UCSD-AML1 (cell line): ENCODE measurements around the gene GPC1.

Experiments
- DNase-seq: peaks from one replicate; lab custom pipeline; 2025; ENCODE audit not compliant: unreplicated experiment; lab: John Stamatoyannopoulos, UW

Gene GPC1

DNA sequence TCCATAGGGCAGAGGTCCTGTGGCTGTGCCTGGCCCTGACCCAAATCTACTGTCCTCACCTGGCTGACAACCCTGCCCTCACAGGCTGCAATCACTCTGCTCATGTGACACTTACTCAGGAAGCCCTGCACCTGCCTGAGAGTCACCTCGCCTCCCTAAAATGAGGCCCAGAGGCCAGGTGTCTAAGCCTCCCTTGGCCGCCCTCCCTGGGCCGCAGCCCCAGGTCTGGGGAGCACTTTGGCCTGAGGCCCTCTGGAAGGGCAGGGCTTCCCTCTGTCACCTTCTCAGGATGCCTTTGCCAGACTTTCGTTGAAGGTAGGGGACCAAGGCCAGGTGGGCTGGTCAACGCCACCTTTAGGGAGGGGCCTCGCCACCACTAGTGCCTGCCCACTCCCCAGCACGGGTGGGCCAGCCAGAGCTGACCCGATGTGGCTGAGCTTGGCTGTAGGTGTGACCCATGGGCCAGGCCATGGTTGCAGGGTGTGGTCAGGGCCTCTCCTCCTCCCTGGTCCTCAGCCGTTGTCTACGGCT lies 6.1 kb upstream of the GPC1 start:
- no peak for DNase-seq

DNA sequence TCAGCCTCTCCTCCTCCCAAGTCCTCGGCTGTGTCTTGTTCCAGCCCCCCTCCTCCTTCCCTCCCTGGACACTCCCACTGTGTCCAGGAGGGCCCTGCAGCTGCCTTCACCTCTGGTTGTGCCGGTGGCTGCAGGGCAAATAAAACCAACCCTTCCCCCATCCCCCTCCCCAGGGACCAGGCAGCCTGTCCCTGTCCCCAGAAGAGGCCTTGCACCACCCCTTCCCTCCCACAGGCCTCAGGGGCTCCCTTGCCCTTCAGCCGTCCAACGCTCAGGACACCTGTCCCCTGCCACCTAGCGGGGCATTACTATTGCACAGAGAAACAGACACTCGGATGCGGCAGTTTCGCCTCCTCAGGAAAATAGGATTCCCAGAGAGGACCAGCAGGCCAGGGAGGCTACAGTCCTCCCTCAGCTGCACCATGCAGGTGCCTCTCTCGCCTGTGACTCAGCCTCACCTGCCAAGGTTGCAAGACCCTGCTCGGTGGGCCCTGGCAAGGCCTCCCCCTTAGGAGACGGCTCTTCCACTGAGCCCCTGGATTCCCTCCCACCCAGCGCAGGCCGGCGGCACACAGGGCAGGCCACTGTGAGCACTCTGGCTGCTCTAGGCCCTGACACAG lies 5.5 kb upstream of the GPC1 start:
- no peak for DNase-seq

DNA sequence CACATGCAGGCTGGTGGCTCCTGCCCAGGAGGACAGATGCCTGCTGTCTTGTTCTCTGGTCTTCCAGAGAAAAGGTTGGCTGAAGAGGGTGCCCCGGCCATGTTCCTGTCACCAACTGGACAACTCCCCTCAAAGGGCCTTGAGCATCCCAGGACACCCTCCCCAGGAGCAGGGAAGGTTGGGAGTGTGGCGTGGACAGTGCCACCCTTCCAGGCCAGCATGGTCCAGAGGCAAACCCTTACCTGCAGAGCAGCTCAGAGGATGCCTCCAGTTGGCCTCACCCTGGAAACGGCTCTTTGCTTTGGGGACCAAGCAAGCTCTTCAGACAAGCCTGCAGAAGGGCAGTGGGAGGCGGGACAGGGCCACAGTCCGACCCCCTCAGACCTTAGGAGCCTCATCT lies 4.9 kb upstream of the GPC1 start:
- DNase-seq, result no peak

DNA sequence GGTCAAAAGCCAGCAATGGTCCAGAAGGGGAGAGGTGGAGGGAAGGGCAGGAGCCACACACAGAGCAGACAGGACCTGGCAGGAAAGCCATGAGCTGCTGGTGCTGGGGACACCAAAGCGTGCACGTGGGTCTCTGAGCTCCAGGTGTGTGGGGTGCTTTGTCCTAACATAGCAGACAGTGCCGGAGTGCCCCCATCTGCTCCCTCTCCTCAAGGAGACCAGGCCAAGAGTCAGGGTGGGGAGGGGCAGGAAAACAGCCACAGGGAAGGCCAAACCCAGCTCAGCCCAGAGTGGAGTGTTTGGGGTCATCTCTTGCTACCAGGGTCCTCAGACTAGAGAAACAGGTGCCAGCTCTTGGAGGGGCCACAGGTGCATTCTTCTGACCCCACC lies 4.2 kb upstream of the GPC1 start:
- DNase-seq, result no peak

DNA sequence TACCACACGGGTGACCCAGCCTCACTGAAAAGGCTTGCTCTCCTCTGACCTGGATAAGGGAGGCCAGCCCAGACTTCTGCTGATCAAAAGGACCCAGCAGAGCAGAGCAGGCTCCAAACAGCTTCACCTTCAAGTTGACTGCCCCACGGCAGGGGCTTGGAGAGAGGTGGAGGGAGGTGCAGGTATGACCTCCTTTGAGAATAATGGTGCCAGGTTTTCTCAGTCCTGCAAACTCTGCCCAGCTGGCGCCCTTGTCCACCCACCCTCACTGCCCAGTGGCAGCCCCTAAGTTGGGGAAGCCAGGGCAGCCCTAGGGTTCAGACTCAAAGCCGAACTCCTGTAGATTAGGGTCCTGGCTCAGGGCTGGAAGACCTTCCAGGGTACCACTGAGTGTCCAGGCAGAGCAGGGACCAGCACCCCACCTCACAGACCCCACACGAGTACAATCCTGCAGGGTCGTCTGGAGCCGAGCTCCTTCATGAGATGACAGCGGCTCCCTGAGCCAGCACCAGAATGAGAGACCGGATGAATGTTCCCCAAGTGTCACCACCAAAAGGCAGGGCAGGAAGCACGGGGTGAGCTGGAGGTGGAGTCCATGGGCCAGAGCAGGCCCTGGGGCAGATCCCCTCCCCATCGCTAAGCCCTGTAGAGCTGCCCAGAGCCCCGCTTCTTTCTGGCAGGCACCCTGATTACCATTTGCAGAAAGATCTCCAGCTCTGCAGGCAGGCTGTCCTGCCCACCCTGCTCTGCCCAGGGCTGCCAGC lies 3.6 kb upstream of the GPC1 start:
- DNase-seq, result no peak

DNA sequence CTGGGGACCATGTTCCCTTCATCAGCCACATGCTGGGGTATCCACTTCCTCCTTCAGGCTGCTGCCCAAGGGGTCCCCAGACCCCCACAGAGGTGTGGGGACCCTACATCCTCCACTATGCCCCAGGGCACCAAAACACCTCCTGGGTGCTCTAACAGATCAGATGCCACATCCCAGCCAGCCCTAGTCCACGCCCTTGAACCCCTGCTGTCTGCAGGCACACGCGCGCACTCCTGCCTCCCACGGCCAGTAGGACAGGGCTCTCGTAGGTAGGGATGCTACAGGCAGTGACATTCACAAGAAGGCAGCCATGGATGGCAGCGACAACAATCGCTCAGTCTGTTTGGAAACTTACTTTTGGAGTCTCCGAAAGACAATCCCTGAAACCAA lies 3.0 kb upstream of the GPC1 start:
- no peak for DNase-seq

DNA sequence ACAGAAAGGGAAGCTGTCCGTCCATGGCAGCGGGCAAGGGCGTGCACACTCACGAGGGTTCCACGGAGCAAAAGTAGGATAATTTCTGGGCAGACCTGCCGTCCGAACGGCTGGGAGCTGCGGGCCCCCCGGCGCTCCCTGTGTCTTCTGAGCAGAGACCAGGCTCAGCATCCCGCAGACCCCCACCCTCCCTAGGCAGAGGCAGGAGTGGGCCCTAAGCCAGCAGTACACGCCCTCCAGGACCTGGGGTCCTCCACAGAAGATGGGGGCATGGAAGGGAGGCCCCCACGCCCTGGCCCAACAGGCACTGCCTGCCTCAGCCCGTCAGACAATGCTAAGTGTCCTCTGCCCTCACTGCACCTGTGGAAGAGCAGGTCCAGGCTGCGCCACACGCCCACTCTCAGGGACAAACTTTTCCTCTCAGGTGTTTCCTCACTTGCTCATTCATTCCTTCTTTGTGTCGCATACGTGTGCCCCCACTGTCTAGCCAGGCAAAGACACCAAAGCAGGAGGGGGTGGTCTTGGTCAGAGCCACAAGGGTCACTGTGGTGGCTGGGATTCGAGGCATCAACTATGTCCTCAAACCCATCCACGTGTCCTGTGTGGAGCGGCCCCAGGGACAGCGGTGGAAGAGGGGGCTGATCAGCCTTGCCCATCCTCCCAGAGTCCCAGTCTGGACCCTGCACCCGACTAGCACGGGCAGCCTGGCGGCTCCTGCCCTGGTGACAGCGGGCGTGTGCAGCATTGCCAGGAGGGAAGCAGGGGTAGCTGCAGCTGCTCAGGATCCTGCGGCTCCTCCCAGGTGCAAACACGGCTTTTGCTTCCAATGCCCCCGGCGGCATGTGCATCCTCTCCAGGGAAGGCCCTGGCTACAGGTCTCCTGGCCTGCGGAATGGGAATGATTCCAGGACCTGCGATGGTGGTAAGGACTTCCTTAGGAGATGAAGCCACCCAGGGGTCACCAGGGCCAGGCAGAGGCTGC lies 2.4 kb upstream of the GPC1 start:
- DNase-seq, result no peak

DNA sequence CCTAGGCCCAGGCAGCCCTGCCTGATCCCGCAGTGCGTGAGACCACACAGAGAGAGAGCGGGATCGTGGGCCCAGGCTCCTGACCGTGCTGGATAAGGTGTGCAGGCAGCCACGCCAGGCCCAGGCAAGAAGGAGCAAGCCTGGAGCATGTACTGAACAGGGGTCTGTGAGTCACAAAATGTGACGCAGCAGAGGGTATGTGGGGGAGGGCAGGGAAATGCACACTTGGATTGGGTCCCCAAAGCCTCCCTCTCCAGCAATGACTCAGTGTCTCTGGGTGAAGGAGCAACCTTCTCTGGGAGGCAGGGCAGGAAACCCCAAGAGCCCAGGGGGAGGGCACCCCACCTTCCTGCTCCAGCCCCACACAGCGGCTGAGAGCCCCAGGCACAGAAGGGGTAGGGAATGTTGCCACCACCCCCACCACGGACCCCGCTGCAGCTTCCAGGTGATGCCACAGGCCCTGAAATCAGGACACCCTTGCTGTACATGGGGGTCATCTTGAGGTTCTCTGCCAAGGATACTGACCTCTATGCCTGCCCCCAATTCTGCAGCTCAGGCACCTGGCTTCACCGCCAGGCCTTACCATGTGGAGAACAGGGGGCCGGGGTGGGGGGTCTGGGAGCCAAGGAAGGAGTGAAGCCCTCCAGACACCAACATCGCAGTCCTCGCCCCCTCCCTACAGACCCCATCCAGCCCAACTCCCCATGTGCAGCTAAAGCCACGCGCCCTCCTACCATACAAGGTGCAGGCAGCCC lies 1.3 kb upstream of the GPC1 start:
- DNase-seq, result no peak

DNA sequence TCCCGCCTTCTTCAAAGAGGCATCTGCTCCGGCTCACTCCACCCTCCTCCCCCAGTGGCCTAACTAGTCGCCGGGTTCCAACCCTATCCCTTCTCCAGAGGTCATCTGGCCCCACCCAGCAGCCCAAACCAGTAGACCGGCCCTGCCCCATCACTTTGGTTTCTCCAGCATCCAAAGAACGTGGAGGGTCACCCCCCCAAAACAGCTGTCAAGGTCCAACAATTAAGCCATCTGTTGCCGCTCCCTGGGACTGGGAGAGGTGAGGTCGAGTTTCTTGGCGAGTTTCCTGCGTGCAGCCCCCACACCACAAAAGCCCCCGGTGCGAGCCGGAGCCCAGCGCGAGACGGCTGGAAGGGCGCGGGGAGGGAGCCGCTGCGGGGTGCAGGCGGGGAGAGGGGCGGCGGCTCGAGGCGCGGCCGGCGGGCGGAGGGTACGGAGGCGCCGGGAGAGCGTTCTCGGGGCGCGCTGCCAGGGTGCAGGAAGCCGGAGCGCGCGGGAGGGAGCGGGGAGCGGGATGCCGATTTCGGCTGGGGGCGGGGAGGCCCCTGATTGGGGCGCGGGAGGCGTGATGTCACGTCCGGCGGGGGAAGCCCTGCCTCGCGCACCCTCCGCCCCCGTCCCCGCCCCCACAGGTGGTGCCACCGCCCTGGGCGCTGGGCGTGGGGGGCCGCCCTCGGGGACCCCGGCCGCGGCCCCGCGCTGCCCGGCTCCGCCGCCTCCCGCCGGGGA lies 571 bp upstream of the GPC1 start:
- peak; percentile 65 for DNase-seq

DNA sequence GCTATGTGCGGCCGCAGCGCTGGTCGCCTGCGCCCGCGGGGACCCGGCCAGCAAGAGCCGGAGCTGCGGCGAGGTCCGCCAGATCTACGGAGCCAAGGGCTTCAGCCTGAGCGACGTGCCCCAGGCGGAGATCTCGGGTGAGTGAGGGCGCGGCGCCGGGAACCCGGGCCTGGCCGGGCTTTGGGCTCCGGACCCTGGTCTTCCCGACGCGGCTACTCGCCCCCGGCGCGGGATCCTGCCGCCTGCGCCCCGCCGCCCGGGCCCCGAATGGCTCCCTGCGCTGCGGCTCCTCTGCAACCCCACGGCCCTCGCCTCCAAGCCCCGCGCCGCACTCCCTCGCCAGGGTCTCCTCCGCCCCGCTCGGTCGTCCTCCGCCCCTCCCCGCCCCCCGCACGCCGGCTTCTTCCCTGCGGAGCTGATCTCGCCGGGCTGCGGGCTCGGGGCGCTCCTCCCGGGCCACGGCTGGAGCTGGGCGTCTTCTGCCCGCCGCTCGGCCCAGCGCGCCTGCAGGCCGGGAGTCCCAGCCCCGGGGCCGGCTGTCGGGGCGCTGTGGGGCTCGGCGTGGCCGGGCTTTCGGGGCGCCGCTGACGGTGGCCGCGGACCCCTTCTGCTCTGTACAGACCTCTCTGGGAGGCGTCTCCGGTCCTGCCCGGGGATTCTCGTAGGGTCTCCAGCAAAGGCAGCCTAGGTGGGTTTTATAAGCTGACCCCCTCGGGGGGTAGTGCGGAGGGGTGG lies 652 bp downstream of the GPC1 start:
- no peak for DNase-seq

DNA sequence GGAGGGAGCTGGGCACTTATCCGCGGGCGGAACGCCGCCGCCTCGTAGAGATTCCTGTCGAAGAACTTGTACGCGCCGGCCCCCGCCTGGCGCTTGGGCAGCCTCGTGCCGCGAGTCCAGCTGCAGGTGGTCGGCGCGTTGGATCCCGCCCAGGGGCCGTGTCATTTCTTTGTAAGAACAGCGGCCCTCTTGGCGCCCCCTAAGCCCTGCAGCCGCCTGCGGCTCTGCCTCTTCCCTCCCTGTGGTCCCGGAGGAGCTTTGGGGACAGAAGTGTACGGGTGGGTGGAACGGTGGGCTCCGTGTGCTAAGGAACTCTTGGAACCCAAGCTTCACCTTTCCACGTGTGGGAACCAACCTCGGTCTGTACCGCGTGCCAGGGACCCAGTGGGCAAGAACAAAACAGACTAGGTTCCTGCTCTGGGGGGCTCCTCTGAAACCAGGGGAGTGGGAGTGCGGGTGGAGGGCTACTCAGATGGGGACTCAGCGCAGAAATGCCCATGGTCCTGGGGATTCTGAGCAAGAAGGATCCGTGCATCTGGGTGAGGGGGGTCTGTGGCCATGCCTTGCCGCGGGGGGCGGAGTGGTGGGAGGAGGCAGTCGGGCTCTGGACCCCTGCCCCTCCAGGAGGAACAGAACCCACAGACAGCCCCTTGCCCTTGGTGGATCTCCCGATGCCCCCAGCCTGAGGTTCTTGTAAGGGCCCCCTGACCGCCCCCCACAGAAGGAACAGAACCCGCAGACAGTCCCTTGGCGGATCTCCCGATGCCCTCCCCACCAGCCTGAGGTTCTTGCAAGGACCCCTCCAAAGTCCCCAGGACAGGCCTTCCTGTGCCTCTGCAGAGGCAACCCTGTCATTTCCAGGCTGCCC lies 1.5 kb downstream of the GPC1 start:
- no peak for DNase-seq

DNA sequence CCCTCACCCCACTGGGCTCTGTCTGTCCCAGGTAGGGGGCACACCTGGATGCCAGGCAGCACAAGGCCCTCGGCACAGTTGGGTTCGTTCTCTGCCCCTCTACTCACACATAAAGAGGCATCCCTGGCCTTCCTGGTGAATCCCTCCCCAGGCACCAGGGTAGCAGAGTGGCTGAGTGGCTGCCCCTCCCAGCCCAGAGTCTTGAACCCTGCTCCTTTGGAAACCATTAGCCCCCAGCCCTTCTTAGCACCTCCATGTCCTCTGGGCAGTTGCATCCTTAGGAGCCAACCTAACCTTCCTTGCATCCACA lies 2.0 kb downstream of the GPC1 start:
- DNase-seq, result no peak

DNA sequence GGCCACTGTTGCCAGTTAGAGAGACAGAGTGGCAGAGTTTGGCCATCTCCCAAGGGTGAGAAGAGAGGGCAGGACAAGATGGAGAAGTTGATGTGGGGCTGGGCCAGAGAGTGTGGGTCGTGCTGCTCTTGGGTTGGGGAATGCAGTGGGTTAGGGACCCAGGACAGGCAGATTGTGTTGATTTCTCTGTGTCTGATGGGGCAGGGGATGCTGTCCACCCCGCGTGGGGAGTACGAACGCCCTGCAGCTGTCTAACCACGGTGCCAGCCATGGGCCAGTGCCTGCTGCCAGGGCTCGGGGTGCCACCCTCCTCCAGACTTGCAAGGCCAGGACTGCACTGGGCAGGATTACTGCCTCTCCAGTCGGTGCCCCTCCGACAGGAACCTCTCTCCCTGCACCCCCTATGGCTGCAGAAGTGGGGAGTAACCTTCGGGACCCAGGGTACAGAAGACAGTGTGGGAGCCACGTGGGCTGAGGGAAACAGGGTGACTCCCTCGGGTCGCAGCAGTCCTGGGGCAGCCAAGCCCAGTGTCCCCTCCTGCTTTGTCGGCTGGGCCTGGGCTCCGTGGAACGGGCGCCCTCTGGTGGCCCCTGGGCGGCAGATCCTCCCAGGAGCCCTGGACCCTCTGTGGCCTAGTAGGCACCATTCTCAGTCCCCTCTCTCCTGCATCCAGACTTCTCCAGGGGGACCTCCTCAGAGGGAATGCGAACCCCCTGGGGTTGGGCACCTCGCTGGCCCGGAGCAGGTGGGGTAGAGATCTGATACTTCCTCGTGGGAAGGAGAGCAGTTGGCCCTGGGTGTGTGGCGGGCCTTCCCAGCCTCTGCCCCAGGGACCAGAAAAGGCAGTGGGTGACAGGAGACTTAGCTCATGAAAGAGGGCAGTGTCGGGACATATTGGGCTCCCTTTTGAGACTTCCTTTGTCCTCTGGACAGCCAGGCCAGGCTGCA lies 2.7 kb downstream of the GPC1 start:
- peak; percentile 69 for DNase-seq

DNA sequence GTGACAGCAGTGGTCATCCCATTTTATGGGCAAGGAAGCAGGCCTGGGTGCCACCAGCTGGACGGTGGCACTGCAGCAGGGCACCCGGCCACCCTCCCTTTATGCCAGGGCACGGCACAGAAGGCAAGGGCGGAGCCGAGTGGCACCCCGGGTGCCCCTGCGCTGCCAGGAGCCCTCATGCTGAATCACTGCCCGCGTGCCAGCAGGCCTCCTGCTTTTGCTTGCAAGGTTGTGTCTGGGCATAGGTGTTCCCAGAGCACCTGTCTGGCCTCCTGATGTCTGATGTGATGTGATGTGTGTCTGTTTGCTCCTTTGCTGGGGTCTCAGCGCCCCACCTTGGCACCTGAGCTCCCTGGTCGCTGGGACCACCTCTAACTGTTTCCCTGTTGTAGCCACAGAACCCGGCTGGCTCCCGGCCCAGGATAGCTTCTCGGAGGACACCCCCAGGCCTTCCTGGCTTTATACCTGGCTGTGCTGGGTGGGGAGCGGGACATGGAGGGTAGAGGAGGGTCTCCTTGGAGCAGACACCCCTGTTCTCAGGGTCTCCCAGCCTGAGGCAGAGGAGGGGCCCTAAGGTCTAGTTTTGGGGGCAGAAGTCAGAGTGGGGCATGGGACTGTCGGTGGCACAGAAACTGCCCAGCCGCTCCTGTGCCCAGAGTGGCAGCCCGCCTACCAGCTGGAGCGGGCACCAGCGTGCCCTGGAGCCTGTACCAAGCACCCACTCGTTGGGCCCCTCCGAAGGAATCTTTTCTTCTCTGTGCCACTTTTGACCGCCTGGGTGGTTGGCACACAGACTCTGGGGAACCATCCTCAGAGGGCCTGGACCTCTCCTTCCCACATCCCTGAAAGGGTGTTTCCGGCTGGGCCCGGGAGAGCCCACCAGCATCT lies 3.6 kb downstream of the GPC1 start:
- DNase-seq, result no peak

DNA sequence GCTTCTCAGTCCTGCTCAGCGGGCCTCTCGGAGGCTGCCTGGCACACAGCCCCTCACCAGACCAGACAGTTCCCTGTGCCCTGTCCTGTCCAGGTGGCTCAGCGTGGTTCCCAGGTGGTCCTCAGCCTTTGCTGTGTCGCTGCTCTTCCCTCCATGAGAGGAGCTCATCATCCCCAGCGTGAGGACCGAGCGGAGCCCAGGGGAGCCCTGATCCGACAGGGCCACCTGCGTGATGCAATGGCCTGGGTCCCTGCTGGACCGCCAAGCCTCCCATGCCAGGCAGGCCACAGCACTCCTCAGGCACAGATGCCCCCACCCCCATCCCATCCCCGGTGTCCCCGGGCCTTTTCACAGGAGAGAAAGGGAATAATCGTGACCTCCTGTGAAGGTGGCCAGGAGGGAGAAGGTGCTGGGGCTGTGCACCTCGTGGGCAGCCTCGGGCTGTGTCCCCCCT lies 4.3 kb downstream of the GPC1 start:
- no peak for DNase-seq

DNA sequence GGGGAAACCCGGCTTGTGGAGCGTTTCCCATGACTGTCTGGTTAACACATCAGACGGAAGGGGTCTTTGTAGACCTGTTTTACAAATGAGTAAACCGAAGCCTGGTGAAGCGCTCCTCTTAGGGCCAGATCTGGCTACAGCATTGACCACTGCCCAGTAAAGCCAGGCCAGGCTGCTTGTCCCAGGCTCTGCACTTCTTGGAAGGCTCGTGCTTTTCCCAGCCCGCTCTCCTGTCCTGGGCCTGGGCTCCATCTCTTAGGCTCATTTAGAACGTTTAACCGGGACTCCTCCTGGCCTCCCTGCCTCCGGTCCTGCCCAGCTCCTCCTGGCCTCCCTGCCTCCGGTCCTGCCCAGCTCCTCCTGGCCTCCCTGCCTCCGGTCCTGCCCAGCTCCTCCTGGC lies 4.8 kb downstream of the GPC1 start:
- DNase-seq, result no peak
